ENCODE results near the gene SCN3B. TPM values are rescaled to one million over a fixed set of nuclear protein-coding genes. Genes with fewer than 3 reads are reported as not detected.

Gene SCN3B
- total RNA-seq, 2 experiments from 2014 or later = not detected

GRCh38 chr11:123677510-123677909 lies 23.1 kb upstream of the SCN3B start:
- Mint-ChIP-seq H3K9me3 (no peaks in the 10 kb centered on the region), H3K36me3 (ENCODE audit: low read depth) (no peaks in the 10 kb centered on the region), H3K27me3 (peaks cover 3% of the 10 kb centered on the region), H3K4me1 (ENCODE audit: low read depth) (peaks cover 15% of the 10 kb centered on the region), H3K27ac (no peak overlapping the region), H3K4me3 (no peak overlapping the region)
- ATAC-seq (no peak), DNase-seq (no peak)
- TF ChIP-seq, protein P1, sequence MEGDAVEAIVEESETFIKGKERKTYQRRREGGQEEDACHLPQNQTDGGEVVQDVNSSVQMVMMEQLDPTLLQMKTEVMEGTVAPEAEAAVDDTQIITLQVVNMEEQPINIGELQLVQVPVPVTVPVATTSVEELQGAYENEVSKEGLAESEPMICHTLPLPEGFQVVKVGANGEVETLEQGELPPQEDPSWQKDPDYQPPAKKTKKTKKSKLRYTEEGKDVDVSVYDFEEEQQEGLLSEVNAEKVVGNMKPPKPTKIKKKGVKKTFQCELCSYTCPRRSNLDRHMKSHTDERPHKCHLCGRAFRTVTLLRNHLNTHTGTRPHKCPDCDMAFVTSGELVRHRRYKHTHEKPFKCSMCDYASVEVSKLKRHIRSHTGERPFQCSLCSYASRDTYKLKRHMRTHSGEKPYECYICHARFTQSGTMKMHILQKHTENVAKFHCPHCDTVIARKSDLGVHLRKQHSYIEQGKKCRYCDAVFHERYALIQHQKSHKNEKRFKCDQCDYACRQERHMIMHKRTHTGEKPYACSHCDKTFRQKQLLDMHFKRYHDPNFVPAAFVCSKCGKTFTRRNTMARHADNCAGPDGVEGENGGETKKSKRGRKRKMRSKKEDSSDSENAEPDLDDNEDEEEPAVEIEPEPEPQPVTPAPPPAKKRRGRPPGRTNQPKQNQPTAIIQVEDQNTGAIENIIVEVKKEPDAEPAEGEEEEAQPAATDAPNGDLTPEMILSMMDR (IDR thresholded peaks at IDR 0.05) = no peak
- ChIA-PET CTCF (interaction anchor here (0.9 to 3.4 kb wide), 2 partner anchors 33 to 37 kb away, joined by 3 to 12 read pairs; no protein-coding TSS in a partner anchor), POLR2A (no interaction called here)
- intact Hi-C loops (cut with micrococcal nuclease) = no loop called here

DNA sequence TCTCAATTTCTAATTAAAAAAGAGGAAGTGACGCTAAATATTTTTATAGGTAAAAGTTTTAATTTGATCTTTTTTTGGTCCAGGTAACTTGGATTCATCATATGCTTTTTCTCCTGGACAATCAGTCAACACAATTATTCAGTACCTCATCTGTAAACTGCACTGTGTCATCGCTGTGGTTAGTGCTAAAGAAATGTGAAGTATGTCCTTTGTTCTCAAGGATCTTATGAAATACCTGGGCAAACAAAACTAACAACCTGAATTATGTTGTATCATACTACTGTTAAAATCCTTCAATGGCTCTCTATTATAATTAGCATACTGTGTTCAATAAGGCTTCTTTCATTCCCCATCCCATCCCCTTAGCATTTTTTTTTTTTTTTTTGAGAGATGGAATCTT lies 19.9 kb upstream of the SCN3B start:
- H3K4me3 Mint-ChIP-seq = no peak overlapping the region
- H3K36me3 Mint-ChIP-seq (ENCODE audit: low read depth) = no peaks in the 10 kb centered on the region
- TF ChIP-seq, protein P1 (IDR thresholded peaks at IDR 0.05) = no peak
- no peak overlapping the region for H3K27ac Mint-ChIP-seq
- ATAC-seq (no peak), DNase-seq (no peak)
- peaks cover 3% of the 10 kb centered on the region for H3K27me3 Mint-ChIP-seq
- no peaks in the 10 kb centered on the region for H3K4me1 Mint-ChIP-seq (ENCODE audit: low read depth)
- no peaks in the 10 kb centered on the region for H3K9me3 Mint-ChIP-seq
- ChIA-PET POLR2A (no interaction called here), CTCF (interaction anchor here (1.3 kb wide), 2 partner anchors 32 to 33 kb away, joined by 3 read pairs; no protein-coding TSS in a partner anchor)
- intact Hi-C loops (cut with micrococcal nuclease) = no loop called here

- H3K4me1 Mint-ChIP-seq (ENCODE audit: low read depth) = no peaks in the 10 kb centered on the region
- POLR2A ChIA-PET = no interaction called here
- H3K27ac Mint-ChIP-seq = no peak overlapping the region
- TF ChIP-seq, protein P1 (IDR thresholded peaks at IDR 0.05) = no peak
- CTCF ChIA-PET = interaction anchor here (2.9 kb wide), 1 partner anchor 36 kb away, joined by 9 read pairs; no protein-coding TSS in a partner anchor
- DNase-seq (no peak), ATAC-seq (no peak)
- intact Hi-C loops (cut with micrococcal nuclease) = no loop called here
- no peaks in the 10 kb centered on the region for H3K27me3 Mint-ChIP-seq
- no peaks in the 10 kb centered on the region for H3K9me3 Mint-ChIP-seq
- H3K4me3 Mint-ChIP-seq = no peak overlapping the region
- H3K36me3 Mint-ChIP-seq (ENCODE audit: low read depth) = no peaks in the 10 kb centered on the region
Measured at GRCh38 chr11:123672568-123672967, 18.1 kb upstream of the SCN3B start.

DNA sequence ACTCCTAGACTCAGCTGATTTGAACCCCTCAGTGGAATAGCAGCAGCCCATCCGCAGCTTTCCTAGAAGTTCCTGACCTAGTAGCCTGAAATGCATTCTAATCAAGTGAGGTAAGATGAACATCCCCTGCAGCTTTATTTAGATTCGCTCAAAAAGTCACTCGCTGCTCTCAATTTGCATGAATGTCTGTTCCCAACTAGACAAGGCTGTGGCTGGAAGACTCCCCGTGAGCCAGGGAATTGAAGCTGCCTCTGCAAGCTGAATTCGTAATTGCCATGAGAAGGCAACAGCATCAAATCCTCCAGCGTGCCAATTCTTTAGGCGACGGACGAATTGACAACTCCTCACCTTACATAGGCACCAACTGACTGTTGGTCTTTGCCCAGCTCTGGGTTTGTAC lies 17.1 kb upstream of the SCN3B start:
- H3K27me3 Mint-ChIP-seq = no peaks in the 10 kb centered on the region
- POLR2A ChIA-PET = interaction anchor here (0.6 to 0.7 kb wide), 2 partner anchors 68 to 390 kb away, joined by 3 to 4 read pairs; no protein-coding TSS in a partner anchor
- DNase-seq (no peak), ATAC-seq (no peak)
- CTCF ChIA-PET = interaction anchor here (1.0 to 2.9 kb wide), 2 partner anchors 37 to 39 kb away, joined by 3 to 9 read pairs; no protein-coding TSS in a partner anchor
- H3K9me3 Mint-ChIP-seq = no peaks in the 10 kb centered on the region
- H3K4me1 Mint-ChIP-seq (ENCODE audit: low read depth) = no peaks in the 10 kb centered on the region
- TF ChIP-seq, protein P1 (IDR thresholded peaks at IDR 0.05) = no peak
- H3K36me3 Mint-ChIP-seq (ENCODE audit: low read depth) = no peaks in the 10 kb centered on the region
- no peak overlapping the region for H3K4me3 Mint-ChIP-seq
- H3K27ac Mint-ChIP-seq = no peak overlapping the region
- intact Hi-C loops (cut with micrococcal nuclease) = no loop called here

GRCh38 chr11:123670081-123670480 lies 15.7 kb upstream of the SCN3B start:
- H3K27me3 Mint-ChIP-seq = no peaks in the 10 kb centered on the region
- DNase-seq (no peak), ATAC-seq (no peak)
- H3K4me1 Mint-ChIP-seq (ENCODE audit: low read depth) = no peaks in the 10 kb centered on the region
- intact Hi-C loops (cut with micrococcal nuclease) = no loop called here
- ChIA-PET POLR2A (no interaction called here), CTCF (interaction anchor here (0.6 to 2.9 kb wide), 3 partner anchors 22 to 41 kb away, joined by 3 to 9 read pairs (median 3); no protein-coding TSS in a partner anchor)
- TF ChIP-seq, protein P1 (IDR thresholded peaks at IDR 0.05) = no peak
- H3K4me3 Mint-ChIP-seq = no peak overlapping the region
- H3K27ac Mint-ChIP-seq = no peak overlapping the region
- H3K9me3 Mint-ChIP-seq = no peaks in the 10 kb centered on the region
- H3K36me3 Mint-ChIP-seq (ENCODE audit: low read depth) = no peaks in the 10 kb centered on the region

Measured in activated CD8-positive, alpha-beta T cell treated with anti-CD3 and anti-CD28 coated beads for 36 hours (primary cell).